Left lung (tissue), 10 donors: ENCODE measurements around the gene PCGF2. TPM values are rescaled to one million over a fixed set of nuclear protein-coding genes. Genes with fewer than 3 reads are reported as not detected.

ENCODE experiments used
- ATAC-seq: fragments of 200-7000 bp; cut with Tn5 transposase; one replicate; pipeline ENCODE4 v1.9.1; 2020; ENCODE audit warnings: moderate library complexity
- DNase-seq, 4 donors: peaks; one replicate each; pipeline ENCODE4 v3.0.0-alpha.2; 2013 to 2020
- H3K27ac ChIP-seq, 2 donors: fragments of 200-600 bp; sonication (generic) in 1 of 2; one replicate each; pipeline versions ENCODE4 v1.5.0 to v1.8.0; 2020 to 2021
- H3K27me3 ChIP-seq, 2 donors: fragments of 200-600 bp; sonication (generic) in 1 of 2; one replicate each; pipeline versions ENCODE4 v1.5.0 to v1.8.0; 2020 to 2021
- H3K36me3 ChIP-seq, 2 donors: fragments of 200-600 bp; sonication (generic) in 1 of 2; one replicate each; pipeline versions ENCODE4 v1.5.0 to v1.8.0; 2020 to 2021
- H3K4me1 ChIP-seq, 2 donors: fragments of 200-600 bp; one replicate each; pipeline ENCODE4 v1.8.0; 2021
- H3K4me3 ChIP-seq, 2 donors: fragments of 200-600 bp; sonication (generic) in 1 of 2; one replicate each; pipeline versions ENCODE4 v1.5.0 to v1.8.0; 2020 to 2021; ENCODE audit warnings: mild to moderate bottlenecking in 1 of 2
- H3K9me3 ChIP-seq, 2 donors: fragments of 200-600 bp; sonication (generic) in 1 of 2; one replicate each; pipeline versions ENCODE4 v1.5.0 to v1.8.0; 2020 to 2021
- CTCF ChIP-seq, 2 donors: fragments of 200-600 bp; sonication (generic) in 1 of 2; IDR thresholded peaks; one replicate each; pipeline versions ENCODE4 v1.5.0 to v1.8.0; 2021; ENCODE audit warnings: antibody characterized with exemption in 2 of 2
- intact Hi-C, 2 donors: fragments of 100-400 bp; cut with DNase I; formaldehyde crosslinking; loops; one replicate each; pipeline versions ENCODE4 v1.11.2 to v1.14.2; 2022
- polyA plus RNA-seq, 6 donors: library from polyadenylated mRNA; unstranded; fragments of 120-200 nt; gene quantifications; one replicate each; pipeline ENCODE4 v1.2.1, GENCODE V29; 2013; ENCODE audit not compliant: insufficient read length in 6 of 6
- total RNA-seq, 2 donors: library from RNA; stranded (reverse); fragmentation: NEBNext Ultra II Directional; extraction: Animal tissue kit (Norgen Biotek cat#: 25700); gene quantifications; one replicate each; pipeline ENCODE4 v1.2.1, GENCODE V29; 2021
- donor health status: DM: no; HTN: yes; CAD: no.
- donor health status: DM: no; HTN: no; CAD: no.

The PCGF2 gene
- total and polyA plus RNA-seq, 8 donors = 40.0 to 102 (median 85.0) TPM

- TF ChIP-seq CTCF (IDR thresholded peaks at IDR 0.05) = no peak
- no peak overlapping the region for H3K4me3 ChIP-seq
- peaks cover 0 to 28% of the 10 kb centered on the region in 2 donors for H3K36me3 ChIP-seq
- intact Hi-C loops = no loop called here
- peaks cover 21 to 54% of the 10 kb centered on the region in 2 donors for H3K4me1 ChIP-seq
- peak; percentile 83 for ATAC-seq
- peak overlapping the region; percentile 77 to 78 for H3K27ac ChIP-seq
- peaks cover 0 to 22% of the 10 kb centered on the region in 2 donors for H3K27me3 ChIP-seq
- H3K9me3 ChIP-seq = no peaks in the 10 kb centered on the region
- DNase-seq = peak in 2 of 4 donors; percentile 65 to 86
Observed at GRCh38 chr17:38741921-38742410, 6.2 kb downstream of the PCGF2 start.

GRCh38 chr17:38741461-38741860 lies 6.7 kb downstream of the PCGF2 start:
- Histone ChIP-seq H3K9me3 (no peaks in the 10 kb centered on the region), H3K27ac (peak overlapping the region; percentile 77 to 78), H3K4me3 (no peak overlapping the region), H3K36me3 (peaks cover 0 to 31% of the 10 kb centered on the region in 2 donors), H3K27me3 (peaks cover 0 to 17% of the 10 kb centered on the region in 2 donors), H3K4me1 (peaks cover 16 to 49% of the 10 kb centered on the region in 2 donors)
- intact Hi-C loops = no loop called here
- no peak for TF ChIP-seq CTCF (IDR thresholded peaks at IDR 0.05)
- DNase-seq = no peak
- no peak for ATAC-seq

GRCh38 chr17:38740806-38741205 lies 7.3 kb downstream of the PCGF2 start:
- TF ChIP-seq CTCF (IDR thresholded peaks at IDR 0.05) = no peak
- ATAC-seq = no peak
- H3K4me1 ChIP-seq = peaks cover 13 to 43% of the 10 kb centered on the region in 2 donors
- H3K27ac ChIP-seq = no peak overlapping the region
- no peak overlapping the region for H3K4me3 ChIP-seq
- intact Hi-C loops = no loop called here
- peaks cover 0 to 34% of the 10 kb centered on the region in 2 donors for H3K36me3 ChIP-seq
- H3K27me3 ChIP-seq = peaks cover 0 to 12% of the 10 kb centered on the region in 2 donors
- no peaks in the 10 kb centered on the region for H3K9me3 ChIP-seq
- DNase-seq = no peak

- H3K4me1 ChIP-seq = peaks cover 13 to 44% of the 10 kb centered on the region in 2 donors
- H3K27me3 ChIP-seq = peaks cover 0 to 4% of the 10 kb centered on the region in 2 donors
- H3K27ac ChIP-seq = no peak overlapping the region
- no peaks in the 10 kb centered on the region for H3K9me3 ChIP-seq
- no peak for TF ChIP-seq CTCF (IDR thresholded peaks at IDR 0.05)
- ATAC-seq (no peak), DNase-seq (no peak)
- intact Hi-C loops = no loop called here
- H3K36me3 ChIP-seq = peaks cover 0 to 39% of the 10 kb centered on the region in 2 donors
- no peak overlapping the region for H3K4me3 ChIP-seq
Observed at GRCh38 chr17:38740044-38740443, 8.1 kb downstream of the PCGF2 start.

GRCh38 chr17:38739305-38739704 lies 8.8 kb downstream of the PCGF2 start:
- intact Hi-C loops = loop anchor here in 1 of 2 donors (5.0 kb wide), 1 partner anchor 62 kb away; no protein-coding TSS in a partner anchor
- Histone ChIP-seq H3K27me3 (no peaks in the 10 kb centered on the region), H3K9me3 (no peaks in the 10 kb centered on the region), H3K27ac (no peak overlapping the region), H3K4me3 (no peak overlapping the region), H3K4me1 (peaks cover 13 to 40% of the 10 kb centered on the region in 2 donors), H3K36me3 (peaks cover 0 to 40% of the 10 kb centered on the region in 2 donors)
- DNase-seq = no peak
- ATAC-seq = no peak
- TF ChIP-seq CTCF (IDR thresholded peaks at IDR 0.05) = no peak
